Endothelial cell (in vitro differentiated cells): ENCODE data around the gene WNT7B. TPM values are rescaled to one million over a fixed set of nuclear protein-coding genes. Genes with fewer than 3 reads are reported as not detected.

ENCODE experiments used
- DNase-seq: peaks from one replicate; pipeline ENCODE4 v3.0.0; 2021; ENCODE audit warnings: low spot score
- H3K27ac Mint-ChIP-seq: one replicate; pipeline ENCODE4 v1.8.0; 2021; ENCODE audit warnings: mixed read lengths, inconsistent platforms; ENCODE audit not compliant: unreplicated experiment
- H3K27me3 Mint-ChIP-seq: one replicate; pipeline ENCODE4 v1.8.0; 2021; ENCODE audit warnings: mild to moderate bottlenecking, moderate library complexity, mixed read lengths, inconsistent platforms; ENCODE audit not compliant: unreplicated experiment
- H3K36me3 Mint-ChIP-seq: one replicate; pipeline ENCODE4 v1.8.0; 2021; ENCODE audit warnings: mild to moderate bottlenecking, low read depth, mixed read lengths, inconsistent platforms; ENCODE audit not compliant: unreplicated experiment
- H3K4me1 Mint-ChIP-seq: one replicate; pipeline ENCODE4 v1.8.0; 2021; ENCODE audit warnings: mild to moderate bottlenecking, mixed read lengths, inconsistent platforms; ENCODE audit not compliant: unreplicated experiment
- H3K4me3 Mint-ChIP-seq: one replicate; pipeline ENCODE4 v1.8.0; 2021; ENCODE audit warnings: mild to moderate bottlenecking, mixed read lengths, inconsistent platforms; ENCODE audit not compliant: unreplicated experiment
- H3K9me3 Mint-ChIP-seq: one replicate; pipeline ENCODE4 v1.8.0; 2021; ENCODE audit warnings: mixed read lengths, inconsistent platforms; ENCODE audit not compliant: unreplicated experiment
- total RNA-seq: library from RNA; stranded (reverse); fragmentation: NEBNext Ultra II Directional; extraction: Animal tissue kit (Norgen Biotek cat#: 25700); gene quantifications from one replicate; pipeline ENCODE4 v1.2.1, GENCODE V29; 2021; ENCODE audit not compliant: unreplicated experiment
- TF ChIP-seq, protein P1 (sequence below): fragments of 200-600 bp; sonication (generic); IDR thresholded peaks from one replicate; pipeline ENCODE4 v1.5.0; 2021; ENCODE audit warnings: antibody characterized with exemption; ENCODE audit not compliant: unreplicated experiment

The WNT7B gene
- total RNA-seq, 1 donor from 2014 or later = not detected

DNA sequence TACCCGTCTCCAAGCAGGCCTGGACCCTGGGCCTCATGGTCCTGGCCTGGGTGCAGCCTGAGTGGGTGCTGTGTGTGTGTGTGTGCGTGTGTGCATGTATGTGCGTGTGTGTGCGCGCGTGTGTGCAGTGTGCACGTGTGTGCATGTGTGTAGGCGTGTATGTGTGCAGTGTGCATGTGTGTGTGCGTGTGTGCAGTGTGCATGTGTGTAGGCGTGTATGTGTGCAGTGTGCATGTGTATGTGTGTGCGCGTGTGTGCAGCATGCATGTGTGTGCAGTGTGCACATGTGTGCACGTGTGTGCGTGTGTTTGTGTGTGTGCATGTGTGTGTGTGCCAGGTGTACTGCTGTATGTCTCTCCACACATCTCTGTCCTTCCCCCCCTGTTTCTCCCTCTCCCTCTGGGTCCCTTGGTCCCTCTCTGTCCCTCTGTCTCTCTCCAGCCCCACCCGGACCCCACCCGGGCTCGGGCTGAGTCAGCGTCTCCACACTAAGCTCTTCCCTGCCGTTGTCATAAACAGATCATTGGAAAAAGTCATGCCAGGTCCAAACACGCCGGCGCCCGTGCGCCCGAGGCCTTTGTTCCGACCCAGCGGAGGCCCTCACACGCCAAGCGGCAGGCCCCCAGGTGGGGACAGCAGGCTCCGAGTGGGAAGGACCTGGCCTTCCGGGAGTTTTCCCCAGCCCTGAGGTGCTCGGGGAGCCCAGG, 34.0 kb downstream of the WNT7B start:
- Mint-ChIP-seq H3K9me3 (no peaks in the 10 kb centered on the region), H3K27me3 (peaks cover 6% of the 10 kb centered on the region), H3K4me3 (no peak overlapping the region), H3K36me3 (no peaks in the 10 kb centered on the region), H3K27ac (no peak overlapping the region), H3K4me1 (no peaks in the 10 kb centered on the region)
- no peak for DNase-seq
- TF ChIP-seq, protein P1, sequence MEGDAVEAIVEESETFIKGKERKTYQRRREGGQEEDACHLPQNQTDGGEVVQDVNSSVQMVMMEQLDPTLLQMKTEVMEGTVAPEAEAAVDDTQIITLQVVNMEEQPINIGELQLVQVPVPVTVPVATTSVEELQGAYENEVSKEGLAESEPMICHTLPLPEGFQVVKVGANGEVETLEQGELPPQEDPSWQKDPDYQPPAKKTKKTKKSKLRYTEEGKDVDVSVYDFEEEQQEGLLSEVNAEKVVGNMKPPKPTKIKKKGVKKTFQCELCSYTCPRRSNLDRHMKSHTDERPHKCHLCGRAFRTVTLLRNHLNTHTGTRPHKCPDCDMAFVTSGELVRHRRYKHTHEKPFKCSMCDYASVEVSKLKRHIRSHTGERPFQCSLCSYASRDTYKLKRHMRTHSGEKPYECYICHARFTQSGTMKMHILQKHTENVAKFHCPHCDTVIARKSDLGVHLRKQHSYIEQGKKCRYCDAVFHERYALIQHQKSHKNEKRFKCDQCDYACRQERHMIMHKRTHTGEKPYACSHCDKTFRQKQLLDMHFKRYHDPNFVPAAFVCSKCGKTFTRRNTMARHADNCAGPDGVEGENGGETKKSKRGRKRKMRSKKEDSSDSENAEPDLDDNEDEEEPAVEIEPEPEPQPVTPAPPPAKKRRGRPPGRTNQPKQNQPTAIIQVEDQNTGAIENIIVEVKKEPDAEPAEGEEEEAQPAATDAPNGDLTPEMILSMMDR = no peak

GRCh38 chr22:45942344-45942743, 34.6 kb downstream of the WNT7B start:
- TF ChIP-seq, protein P1 = no peak
- Mint-ChIP-seq H3K4me1 (no peaks in the 10 kb centered on the region), H3K4me3 (no peak overlapping the region), H3K27ac (no peak overlapping the region), H3K36me3 (no peaks in the 10 kb centered on the region), H3K9me3 (no peaks in the 10 kb centered on the region), H3K27me3 (peaks cover 6% of the 10 kb centered on the region)
- no peak for DNase-seq

DNA sequence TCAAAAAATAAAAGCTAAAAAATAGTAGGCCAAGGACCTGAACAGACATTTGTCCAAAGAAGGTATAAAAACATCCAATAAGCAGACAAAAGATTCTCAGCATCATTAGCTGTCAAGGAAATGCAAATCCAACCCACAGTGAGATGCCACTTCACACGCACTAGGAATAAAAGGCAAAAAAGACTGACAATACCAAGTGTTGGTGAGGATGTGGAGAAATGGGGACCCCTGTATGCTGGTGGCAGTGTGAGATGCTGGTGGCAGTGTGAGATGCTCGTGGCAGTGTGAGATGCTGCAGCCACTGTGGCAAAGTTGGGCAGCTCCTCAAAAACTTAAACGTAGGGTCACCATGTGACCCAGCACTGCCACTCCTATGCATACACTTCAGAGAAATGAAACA, 38.0 kb downstream of the WNT7B start:
- DNase-seq = no peak
- Mint-ChIP-seq H3K4me1 (no peaks in the 10 kb centered on the region), H3K27ac (no peak overlapping the region), H3K27me3 (peaks cover 2% of the 10 kb centered on the region), H3K9me3 (no peaks in the 10 kb centered on the region), H3K36me3 (no peaks in the 10 kb centered on the region), H3K4me3 (no peak overlapping the region)
- TF ChIP-seq, protein P1 = no peak

- no peak overlapping the region for H3K27ac Mint-ChIP-seq
- no peak for DNase-seq
- no peak overlapping the region for H3K4me3 Mint-ChIP-seq
- H3K27me3 Mint-ChIP-seq = peaks cover 5% of the 10 kb centered on the region
- no peaks in the 10 kb centered on the region for H3K9me3 Mint-ChIP-seq
- H3K4me1 Mint-ChIP-seq = no peaks in the 10 kb centered on the region
- H3K36me3 Mint-ChIP-seq = no peaks in the 10 kb centered on the region
- TF ChIP-seq, protein P1 = no peak
Observed at GRCh38 chr22:45937960-45938359, 39.0 kb downstream of the WNT7B start.

DNA sequence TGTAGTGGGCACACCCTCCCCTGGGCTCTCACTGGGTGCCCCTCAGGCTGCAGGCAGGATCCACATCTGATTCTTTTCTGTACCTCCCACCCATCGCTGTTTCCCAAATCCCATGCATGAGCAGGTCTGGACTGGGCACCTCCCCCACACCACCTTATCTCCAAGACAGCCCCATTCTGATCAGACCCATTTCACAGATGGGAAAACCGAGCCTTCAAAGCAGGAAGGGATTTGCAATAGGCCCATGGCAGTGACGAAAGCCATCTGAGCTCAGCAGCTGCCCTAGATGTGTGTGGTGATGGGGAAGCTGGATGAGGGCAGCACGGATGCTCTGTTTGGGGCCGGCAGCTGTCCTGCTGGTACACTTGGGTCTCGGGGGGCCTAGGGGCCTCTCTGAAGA, 41.4 kb downstream of the WNT7B start:
- Mint-ChIP-seq H3K27me3 (peaks cover 3% of the 10 kb centered on the region), H3K27ac (no peak overlapping the region), H3K4me1 (no peaks in the 10 kb centered on the region), H3K9me3 (no peaks in the 10 kb centered on the region), H3K4me3 (no peak overlapping the region), H3K36me3 (no peaks in the 10 kb centered on the region)
- no peak for DNase-seq
- TF ChIP-seq, protein P1 = no peak
